Natural killer cell (primary cell): ENCODE data around the gene TYROBP. TPM values are rescaled to one million over a fixed set of nuclear protein-coding genes. Genes with fewer than 3 reads are reported as not detected.
A peak's percentile ranks its signal among the peaks of the same experiment; 100 is the strongest.

Source experiments
- ATAC-seq, 3 donors: fragments of 150-1000 bp in 2 of 3; fragments of 200-7000 bp in 1 of 3; cut with Tn5 transposase; 1 replicate in 1 of 3; 2 replicates in 2 of 3; pipeline ENCODE4 v1.10.0; 2021; ENCODE audit warnings: mild to moderate bottlenecking in 2 of 3, moderate library complexity in 2 of 3
- DNase-seq, 2 donors: peaks; one replicate each; pipeline versions ENCODE4 v3.0.0 to v3.0.0-alpha.2; 2013 to 2021; ENCODE audit warnings: mixed read lengths in 1 of 2
- H3K27ac ChIP-seq: one replicate; pipeline ENCODE4 v1.5.1; 2013; ENCODE audit warnings: mild to moderate bottlenecking, low read length
- H3K27me3 ChIP-seq: one replicate; pipeline ENCODE4 v1.6.1; 2013; ENCODE audit warnings: low read length; ENCODE audit not compliant: control insufficient read depth, insufficient read depth
- H3K36me3 ChIP-seq: one replicate; pipeline ENCODE4 v1.6.1; 2013; ENCODE audit warnings: low read length; ENCODE audit not compliant: control insufficient read depth, insufficient read depth
- H3K4me1 ChIP-seq: one replicate; pipeline ENCODE4 v1.6.1; 2013; ENCODE audit warnings: low read length; ENCODE audit not compliant: control insufficient read depth, insufficient read depth
- H3K4me3 ChIP-seq: one replicate; pipeline ENCODE4 v1.5.1; 2013; ENCODE audit warnings: low read length
- H3K9me3 ChIP-seq: one replicate; pipeline ENCODE4 v1.6.1; 2013; ENCODE audit warnings: low read length; ENCODE audit not compliant: control insufficient read depth, insufficient read depth
- H3K27ac Mint-ChIP-seq, 2 donors: one replicate each; pipeline ENCODE4 v1.8.0; 2022; ENCODE audit warnings: mild to moderate bottlenecking in 2 of 2, mixed read lengths in 2 of 2, moderate library complexity in 1 of 2
- H3K27me3 Mint-ChIP-seq, 2 donors: one replicate each; pipeline ENCODE4 v1.8.0; 2022; ENCODE audit warnings: low read depth in 2 of 2, mixed read lengths in 2 of 2
- H3K36me3 Mint-ChIP-seq: one replicate; pipeline ENCODE4 v1.8.0; 2022; ENCODE audit warnings: mixed read lengths
- H3K4me1 Mint-ChIP-seq, 2 donors: one replicate each; pipeline ENCODE4 v1.8.0; 2022; ENCODE audit warnings: mixed read lengths in 2 of 2
- H3K4me3 Mint-ChIP-seq: one replicate; pipeline ENCODE4 v1.8.0; 2022; ENCODE audit warnings: mild to moderate bottlenecking, moderate library complexity, mixed read lengths
- H3K9me3 Mint-ChIP-seq, 2 donors: one replicate each; pipeline ENCODE4 v1.8.0; 2022; ENCODE audit warnings: mixed read lengths in 2 of 2
- WGBS: methylation state at CpG from one replicate; pipeline ENCODE4 v1.1.7; 2013; ENCODE audit warnings: missing lambda C conversion rate; ENCODE audit not compliant: insufficient coverage; 5-methylcytosine and 5-hydroxymethylcytosine counted together
- intact Hi-C: fragments of 100-400 bp; cut with micrococcal nuclease; formaldehyde crosslinking; loops from one replicate; pipeline ENCODE4 v1.14.2; 2022
- total RNA-seq, 4 donors: library from RNA; stranded (reverse); fragments of 120-200 nt in 1 of 4; gene quantifications; one replicate each; pipeline versions ENCODE4 v1.2.3 to v1.2.4, GENCODE V29; 2013 to 2022
- TF ChIP-seq, protein P1 (sequence below): fragments of 200-600 bp; IDR thresholded peaks from one replicate; pipeline ENCODE4 v1.8.0; 2022; ENCODE audit warnings: antibody characterized with exemption

The TYROBP gene
- total RNA-seq, 3 donors from 2014 or later (not counting 1 experiment from before 2014, with no cell fraction given) = 439 to 494 (median 469) TPM

DNA sequence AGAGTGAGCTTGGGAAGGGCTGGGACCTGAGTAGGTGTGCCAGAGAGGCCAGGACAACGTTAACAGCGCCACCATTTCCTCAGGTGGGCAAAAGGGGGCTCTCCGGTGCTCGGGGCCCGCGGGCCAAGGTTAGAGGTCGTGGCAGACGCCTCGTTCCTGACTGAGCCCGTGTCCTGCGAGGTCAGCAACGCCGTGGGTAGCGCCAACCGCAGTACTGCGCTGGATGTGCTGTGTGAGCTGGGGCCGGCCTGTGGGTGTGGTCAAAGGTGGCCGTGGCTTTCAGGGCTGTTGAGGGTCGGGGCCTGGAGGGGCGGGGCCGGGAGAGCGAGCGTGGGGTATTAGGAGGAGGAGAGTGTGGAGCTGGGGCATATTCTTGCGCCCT is 47.7 kb downstream of the TYROBP start:
- Histone ChIP-seq H3K4me3 (no peak overlapping the region), H3K9me3 (no peaks in the 10 kb centered on the region), H3K27ac (no peak overlapping the region), H3K27me3 (peaks cover 35% of the 10 kb centered on the region), H3K4me1 (peaks cover 20% of the 10 kb centered on the region), H3K36me3 (no peaks in the 10 kb centered on the region)
- H3K4me3 Mint-ChIP-seq = no peak overlapping the region
- H3K27ac Mint-ChIP-seq = no peak overlapping the region
- WGBS = 16% methylated on average over 24 of the region's 24 CpGs
- no peaks in the 10 kb centered on the region for H3K36me3 Mint-ChIP-seq
- intact Hi-C loops = no loop called here
- peaks cover 0 to 15% of the 10 kb centered on the region in 2 donors for H3K4me1 Mint-ChIP-seq
- peaks cover 44 to 52% of the 10 kb centered on the region in 2 donors for H3K27me3 Mint-ChIP-seq
- DNase-seq (no peak), ATAC-seq (no peak)
- TF ChIP-seq, protein P1, sequence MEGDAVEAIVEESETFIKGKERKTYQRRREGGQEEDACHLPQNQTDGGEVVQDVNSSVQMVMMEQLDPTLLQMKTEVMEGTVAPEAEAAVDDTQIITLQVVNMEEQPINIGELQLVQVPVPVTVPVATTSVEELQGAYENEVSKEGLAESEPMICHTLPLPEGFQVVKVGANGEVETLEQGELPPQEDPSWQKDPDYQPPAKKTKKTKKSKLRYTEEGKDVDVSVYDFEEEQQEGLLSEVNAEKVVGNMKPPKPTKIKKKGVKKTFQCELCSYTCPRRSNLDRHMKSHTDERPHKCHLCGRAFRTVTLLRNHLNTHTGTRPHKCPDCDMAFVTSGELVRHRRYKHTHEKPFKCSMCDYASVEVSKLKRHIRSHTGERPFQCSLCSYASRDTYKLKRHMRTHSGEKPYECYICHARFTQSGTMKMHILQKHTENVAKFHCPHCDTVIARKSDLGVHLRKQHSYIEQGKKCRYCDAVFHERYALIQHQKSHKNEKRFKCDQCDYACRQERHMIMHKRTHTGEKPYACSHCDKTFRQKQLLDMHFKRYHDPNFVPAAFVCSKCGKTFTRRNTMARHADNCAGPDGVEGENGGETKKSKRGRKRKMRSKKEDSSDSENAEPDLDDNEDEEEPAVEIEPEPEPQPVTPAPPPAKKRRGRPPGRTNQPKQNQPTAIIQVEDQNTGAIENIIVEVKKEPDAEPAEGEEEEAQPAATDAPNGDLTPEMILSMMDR = no peak
- no peaks in the 10 kb centered on the region for H3K9me3 Mint-ChIP-seq

DNA sequence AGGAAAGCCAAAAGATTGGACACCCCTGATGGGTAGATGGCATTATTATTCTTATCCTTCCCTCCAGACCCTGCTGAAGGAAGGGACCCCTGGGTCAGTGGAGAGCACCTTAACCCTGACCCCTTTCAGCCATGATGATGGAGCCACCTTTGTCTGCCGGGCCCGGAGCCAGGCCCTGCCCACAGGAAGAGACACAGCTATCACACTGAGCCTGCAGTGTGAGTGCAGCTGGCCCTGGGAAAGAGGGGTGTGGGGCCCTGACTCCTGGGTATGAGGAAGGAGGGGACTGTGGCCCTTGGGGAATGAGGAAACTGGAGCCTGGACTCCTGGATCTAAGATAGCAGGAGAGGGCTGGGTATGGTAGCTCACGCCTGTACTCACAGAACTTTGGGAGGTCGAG is 48.7 kb downstream of the TYROBP start:
- TF ChIP-seq, protein P1 = no peak
- Mint-ChIP-seq H3K36me3 (no peaks in the 10 kb centered on the region), H3K27ac (no peak overlapping the region), H3K4me3 (no peak overlapping the region), H3K27me3 (peaks cover 52 to 55% of the 10 kb centered on the region in 2 donors), H3K9me3 (no peaks in the 10 kb centered on the region), H3K4me1 (peaks cover 0 to 15% of the 10 kb centered on the region in 2 donors)
- Histone ChIP-seq H3K9me3 (no peaks in the 10 kb centered on the region), H3K4me1 (peaks cover 20% of the 10 kb centered on the region), H3K27ac (no peak overlapping the region), H3K36me3 (no peaks in the 10 kb centered on the region), H3K27me3 (peaks cover 38% of the 10 kb centered on the region), H3K4me3 (no peak overlapping the region)
- ATAC-seq = no peak
- intact Hi-C loops = no loop called here
- WGBS = 82% methylated on average over 4 of the region's 4 CpGs
- no peak for DNase-seq

DNA sequence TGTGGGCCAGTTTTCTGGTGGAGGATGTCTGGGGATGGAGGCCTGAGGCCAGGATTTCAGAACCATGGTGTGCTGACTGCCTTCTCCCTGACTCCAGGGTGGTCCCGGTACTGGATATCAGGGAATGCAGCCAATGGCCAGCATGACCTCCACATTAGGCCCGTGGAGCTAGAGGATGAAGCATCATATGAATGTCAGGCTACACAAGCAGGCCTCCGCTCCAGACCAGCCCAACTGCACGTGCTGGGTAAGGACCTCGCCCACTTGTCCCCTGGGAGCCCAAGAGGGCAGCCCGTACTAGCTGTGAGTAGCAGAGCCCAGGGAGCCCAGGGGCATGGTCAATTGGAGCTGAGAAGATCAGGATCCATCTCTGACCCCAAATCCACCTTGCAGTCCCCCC is 49.8 kb downstream of the TYROBP start:
- Histone ChIP-seq H3K27me3 (peaks cover 38% of the 10 kb centered on the region), H3K4me3 (no peak overlapping the region), H3K27ac (no peak overlapping the region), H3K9me3 (no peaks in the 10 kb centered on the region), H3K36me3 (no peaks in the 10 kb centered on the region), H3K4me1 (peaks cover 20% of the 10 kb centered on the region)
- ATAC-seq (no peak), DNase-seq (no peak)
- Mint-ChIP-seq H3K27ac (no peak overlapping the region), H3K27me3 (peaks cover 58 to 62% of the 10 kb centered on the region in 2 donors), H3K9me3 (no peaks in the 10 kb centered on the region), H3K36me3 (no peaks in the 10 kb centered on the region), H3K4me3 (peak overlapping the region; percentile 28), H3K4me1 (peaks cover 0 to 15% of the 10 kb centered on the region in 2 donors)
- WGBS = 85% methylated on average over 6 of the region's 6 CpGs
- TF ChIP-seq, protein P1 = no peak
- intact Hi-C loops = no loop called here

DNA sequence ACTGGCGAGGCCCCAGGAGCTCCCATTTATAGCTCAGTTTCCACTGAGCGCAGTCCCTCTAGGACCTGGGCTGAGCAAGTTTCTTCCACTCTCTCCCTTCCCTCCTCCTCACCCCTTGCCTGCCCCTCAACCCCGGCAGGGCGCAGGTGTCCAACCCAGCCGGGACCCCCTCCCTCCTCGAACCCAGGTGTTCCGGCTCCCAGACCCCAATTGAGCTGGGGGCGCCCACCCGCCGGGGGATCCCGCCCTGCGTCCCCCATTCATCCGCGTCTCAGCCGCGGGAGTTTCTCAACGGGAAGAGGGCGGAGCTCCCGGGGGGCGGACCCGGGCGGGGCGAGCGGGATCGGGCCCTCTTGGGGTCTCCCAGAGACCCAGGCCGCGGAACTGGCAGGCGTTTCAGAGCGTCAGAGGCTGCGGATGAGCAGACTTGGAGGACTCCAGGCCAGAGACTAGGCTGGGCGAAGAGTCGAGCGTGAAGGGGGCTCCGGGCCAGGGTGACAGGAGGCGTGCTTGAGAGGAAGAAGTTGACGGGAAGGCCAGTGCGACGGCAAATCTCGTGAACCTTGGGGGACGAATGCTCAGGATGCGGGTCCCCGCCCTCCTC is 51.4 kb downstream of the TYROBP start, which contains the start of gene KIRREL2:
Gene KIRREL2, plus strand, starts transcription at position 366 of the 604 bp plus-strand sequence. Its CDS starts 209 bp downstream, at position 575.
- Mint-ChIP-seq H3K4me3 (peak within 1 kb of the TSS; percentile 75), H3K36me3 (no peaks in the 10 kb centered on the region), H3K27ac (no peak within 1 kb of the TSS), H3K4me1 (peaks cover 0 to 15% of the 10 kb centered on the region in 2 donors), H3K27me3 (peaks cover 55 to 69% of the 10 kb centered on the region in 2 donors), H3K9me3 (no peaks in the 10 kb centered on the region)
- ATAC-seq (peak; percentile 22 to 59 (median 49)), DNase-seq (peak in 1 of 2 donors; percentile 39)
- H3K27me3 ChIP-seq = peaks cover 38% of the 10 kb centered on the region
- TF ChIP-seq, protein P1 = no peak
- H3K9me3 ChIP-seq = no peaks in the 10 kb centered on the region
- 1% methylated on average over 42 of the region's 42 CpGs for WGBS
- peaks cover 20% of the 10 kb centered on the region for H3K4me1 ChIP-seq
- no peaks in the 10 kb centered on the region for H3K36me3 ChIP-seq
- intact Hi-C loops = no loop called here
- peak within 1 kb of the TSS; percentile 27 for H3K4me3 ChIP-seq
- H3K27ac ChIP-seq = no peak within 1 kb of the TSS
